Muscle layer of duodenum (tissue), 2 donors: ENCODE measurements around the gene SLC25A11.
"Not testable (repeated sequence)": the region's sequence is repeated elsewhere in the genome, so short reads cannot be mapped to it uniquely, and the experiment has no call there.

Experiments
- H3K27ac ChIP-seq: one replicate; pipeline ENCODE4 v1.7.0; 2013; ENCODE audit warnings: mild to moderate bottlenecking, low read length
- H3K27me3 ChIP-seq: one replicate; pipeline ENCODE4 v1.7.0; 2013; ENCODE audit warnings: low read depth, mild to moderate bottlenecking, control low read depth, low read length
- H3K36me3 ChIP-seq, 2 donors: one replicate each; pipeline ENCODE4 v1.7.0; 2013; ENCODE audit warnings: low read length in 2 of 2, control low read depth in 1 of 2, mild to moderate bottlenecking in 1 of 2; ENCODE audit not compliant: insufficient read depth in 2 of 2, control insufficient read depth in 1 of 2
- H3K4me1 ChIP-seq, 2 donors: one replicate each; pipeline ENCODE4 v1.7.0; 2013; ENCODE audit warnings: low read length in 2 of 2, mild to moderate bottlenecking in 2 of 2, control low read depth in 1 of 2, moderate library complexity in 1 of 2; ENCODE audit not compliant: insufficient read depth in 2 of 2, control insufficient read depth in 1 of 2
- H3K4me3 ChIP-seq, 2 donors: one replicate each; pipeline ENCODE4 v1.7.0; 2013; ENCODE audit warnings: low read length in 2 of 2, low read depth in 1 of 2, mild to moderate bottlenecking in 1 of 2
- H3K9me3 ChIP-seq, 2 donors: one replicate each; pipeline ENCODE4 v1.7.0; 2013; ENCODE audit warnings: low read length in 2 of 2, control low read depth in 1 of 2, mild to moderate bottlenecking in 1 of 2; ENCODE audit not compliant: control insufficient read depth in 1 of 2
- donor health status: healthy.

SLC25A11 gene

GRCh38 chr17:4931963-4932362, 7.9 kb downstream of the SLC25A11 start, which contains the start of gene GP1BA:
Gene GP1BA (plus strand): TSS chr17:4932277. CDS start chr17:4932605, 328 bp downstream.
- H3K27me3 ChIP-seq, result no peaks in the 10 kb centered on the region
- H3K27ac ChIP-seq, result no peak within 1 kb of the TSS
- peaks cover 0 to 9% of the 10 kb centered on the region in 2 donors for H3K4me1 ChIP-seq
- no peak within 1 kb of the TSS for H3K4me3 ChIP-seq
- H3K36me3 ChIP-seq, result peaks cover 5 to 14% of the 10 kb centered on the region in 2 donors
- H3K9me3 ChIP-seq, result no peaks in the 10 kb centered on the region

DNA sequence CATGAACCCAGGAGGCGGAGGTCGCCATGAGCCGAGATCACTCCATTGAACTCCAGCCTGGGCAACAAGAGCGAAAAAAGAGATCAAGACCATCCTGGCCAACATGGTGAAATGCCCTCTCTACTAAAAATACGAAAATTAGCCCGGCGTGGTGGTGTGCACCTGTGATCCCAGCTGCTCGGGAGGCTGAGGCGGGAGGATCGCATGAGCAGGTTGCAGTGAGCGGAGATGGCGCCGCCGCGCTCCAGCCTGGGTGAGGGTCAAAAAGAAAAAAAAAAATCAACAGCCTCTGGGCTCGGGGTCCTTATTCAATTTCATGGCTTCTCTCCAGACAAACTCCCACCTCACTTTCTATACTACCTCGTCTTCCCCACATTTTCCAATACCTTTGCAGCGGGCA, 11.0 kb downstream of the SLC25A11 start:
- Histone ChIP-seq H3K36me3 (no peaks in the 10 kb centered on the region), H3K4me3 (no peak overlapping the region), H3K4me1 (peaks cover 0 to under 1% of the 10 kb centered on the region in 2 donors), H3K9me3 (no peaks in the 10 kb centered on the region), H3K27me3 (no peaks in the 10 kb centered on the region), H3K27ac (no peak overlapping the region)

- H3K4me3 ChIP-seq, H3K27me3 ChIP-seq, H3K36me3 ChIP-seq, H3K27ac ChIP-seq, H3K4me1 ChIP-seq, H3K9me3 ChIP-seq: not testable (repeated sequence)
These were observed 13.1 kb downstream of the SLC25A11 start for GRCh38 chr17:4926577-4927335.

DNA sequence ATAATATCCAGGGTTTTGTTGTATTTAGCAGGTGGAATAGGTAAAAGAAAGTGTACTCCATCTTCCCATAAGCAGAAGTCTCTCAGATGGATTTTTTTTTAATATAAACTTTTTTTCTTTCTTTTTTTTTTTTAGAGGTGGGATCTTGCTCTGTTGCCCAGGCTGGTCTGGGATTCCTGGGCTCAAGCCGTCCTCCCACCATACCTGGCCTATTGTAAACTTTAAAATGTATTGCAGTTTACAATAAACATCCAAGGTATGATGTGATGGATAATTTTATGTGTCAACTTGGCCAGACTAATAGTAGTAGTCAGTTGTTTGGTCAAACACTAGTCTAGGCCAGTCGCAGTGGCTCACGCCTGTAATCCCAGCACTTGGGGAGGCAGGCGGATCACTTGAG, 18.5 kb downstream of the SLC25A11 start:
- no peak overlapping the region for H3K4me3 ChIP-seq
- H3K9me3 ChIP-seq, result no peaks in the 10 kb centered on the region
- no peaks in the 10 kb centered on the region for H3K36me3 ChIP-seq
- H3K4me1 ChIP-seq, result no peaks in the 10 kb centered on the region
- H3K27me3 ChIP-seq, result no peaks in the 10 kb centered on the region
- no peak overlapping the region for H3K27ac ChIP-seq

DNA sequence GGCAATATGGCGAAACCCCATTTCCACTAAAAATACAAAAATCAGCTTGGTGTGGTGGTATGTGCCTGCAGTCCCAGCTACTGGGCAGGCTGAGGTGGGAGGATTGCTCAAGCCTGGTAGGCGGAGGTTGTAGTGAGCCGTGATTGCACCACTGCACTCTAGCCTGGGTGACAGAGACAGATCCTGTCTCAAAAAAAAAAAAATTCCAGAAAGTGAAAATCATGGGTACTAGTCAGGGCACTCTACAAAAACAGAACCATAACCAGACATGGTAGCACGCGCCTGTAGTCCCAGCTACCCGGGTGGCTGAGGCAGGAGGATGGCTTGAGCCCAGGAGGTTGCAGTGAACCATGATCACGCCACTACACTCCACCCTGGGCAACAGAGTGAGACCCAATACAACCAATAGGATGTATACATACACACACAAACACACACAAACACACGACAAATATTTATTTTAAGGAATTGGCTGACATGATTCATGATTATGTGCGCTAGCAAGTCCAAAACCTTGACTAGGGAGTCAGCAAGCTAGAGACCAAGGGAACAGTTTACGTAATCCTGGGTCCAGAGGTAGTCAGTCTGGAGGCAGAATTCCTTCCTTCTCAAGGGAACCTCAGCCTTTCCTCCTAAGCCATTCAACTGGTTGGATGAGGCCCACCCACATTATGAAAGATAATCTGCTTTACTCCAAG, 19.3 kb downstream of the SLC25A11 start:
- Histone ChIP-seq H3K27me3 (no peaks in the 10 kb centered on the region), H3K9me3 (no peaks in the 10 kb centered on the region), H3K4me1 (no peaks in the 10 kb centered on the region), H3K4me3 (no peak overlapping the region), H3K36me3 (no peaks in the 10 kb centered on the region), H3K27ac (no peak overlapping the region)

- no peaks in the 10 kb centered on the region for H3K4me1 ChIP-seq
- no peak overlapping the region for H3K4me3 ChIP-seq
- H3K36me3 ChIP-seq, result no peaks in the 10 kb centered on the region
- no peaks in the 10 kb centered on the region for H3K9me3 ChIP-seq
- no peak overlapping the region for H3K27ac ChIP-seq
- H3K27me3 ChIP-seq, result no peaks in the 10 kb centered on the region
These were observed 20.3 kb downstream of the SLC25A11 start for GRCh38 chr17:4919511-4920047.

- not testable (repeated sequence) for H3K4me1 ChIP-seq, H3K4me3 ChIP-seq, H3K36me3 ChIP-seq, H3K9me3 ChIP-seq, H3K27me3 ChIP-seq, H3K27ac ChIP-seq
These were observed 25.3 kb downstream of the SLC25A11 start for GRCh38 chr17:4914551-4914950.

DNA sequence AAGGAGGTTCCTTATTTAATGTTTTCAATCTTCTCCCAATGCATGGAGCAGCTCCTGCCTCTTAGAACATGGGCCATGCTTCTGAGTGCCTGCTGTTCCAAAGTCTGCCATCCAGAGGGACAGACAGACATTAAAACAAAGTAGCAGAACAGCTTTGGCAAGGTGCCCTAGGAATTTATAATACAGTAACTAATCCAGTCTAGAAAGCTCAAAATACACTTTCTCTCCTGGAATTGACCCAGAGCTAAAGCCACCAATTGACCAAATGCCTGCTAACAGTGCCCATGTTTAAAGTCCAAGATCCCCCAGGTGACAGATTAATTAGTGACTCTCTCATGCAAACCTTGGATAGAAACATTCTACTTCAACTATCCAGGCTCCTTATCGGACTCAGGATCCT, 25.9 kb downstream of the SLC25A11 start:
- Histone ChIP-seq H3K27ac (no peak overlapping the region), H3K36me3 (no peaks in the 10 kb centered on the region), H3K4me3 (no peak overlapping the region), H3K9me3 (no peaks in the 10 kb centered on the region), H3K4me1 (no peaks in the 10 kb centered on the region), H3K27me3 (no peaks in the 10 kb centered on the region)

DNA sequence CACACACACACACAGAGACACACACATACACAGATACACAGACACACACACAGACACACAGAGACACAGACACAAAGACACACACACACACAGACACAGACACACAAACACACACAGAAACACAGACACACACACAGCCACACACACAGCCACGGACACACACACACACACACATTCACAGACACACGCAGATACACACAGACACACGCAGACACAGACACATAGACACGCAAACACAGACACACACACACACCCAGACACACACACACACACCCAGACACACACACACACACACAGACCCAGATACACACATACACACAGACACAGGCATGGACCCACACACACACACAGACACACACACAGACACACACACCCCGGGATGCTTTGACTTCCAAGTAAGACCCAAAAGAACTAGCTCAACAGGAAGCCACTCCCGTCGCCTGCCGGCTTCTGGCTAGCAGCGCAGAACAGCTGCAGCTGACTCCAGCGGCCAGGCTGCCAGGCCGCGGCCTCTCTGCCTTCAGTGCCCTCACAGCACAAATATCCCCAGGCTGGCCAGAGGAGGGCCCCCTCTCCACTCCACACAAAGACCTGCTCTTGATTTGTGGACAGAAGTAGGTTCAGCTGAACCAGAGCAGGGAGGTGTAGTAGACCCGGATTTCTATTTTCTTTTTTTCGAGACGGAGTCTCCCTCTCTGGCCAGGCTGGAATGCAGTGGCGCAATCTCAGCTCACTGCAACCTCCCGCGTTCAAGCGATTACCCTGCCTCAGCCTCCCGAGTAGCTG, 30.9 kb downstream of the SLC25A11 start:
- H3K4me1 ChIP-seq, result peaks cover 0 to 6% of the 10 kb centered on the region in 2 donors
- no peak overlapping the region for H3K4me3 ChIP-seq
- peak overlapping the region; percentile 39 for H3K27ac ChIP-seq
- no peaks in the 10 kb centered on the region for H3K9me3 ChIP-seq
- no peaks in the 10 kb centered on the region for H3K36me3 ChIP-seq
- H3K27me3 ChIP-seq, result no peaks in the 10 kb centered on the region

DNA sequence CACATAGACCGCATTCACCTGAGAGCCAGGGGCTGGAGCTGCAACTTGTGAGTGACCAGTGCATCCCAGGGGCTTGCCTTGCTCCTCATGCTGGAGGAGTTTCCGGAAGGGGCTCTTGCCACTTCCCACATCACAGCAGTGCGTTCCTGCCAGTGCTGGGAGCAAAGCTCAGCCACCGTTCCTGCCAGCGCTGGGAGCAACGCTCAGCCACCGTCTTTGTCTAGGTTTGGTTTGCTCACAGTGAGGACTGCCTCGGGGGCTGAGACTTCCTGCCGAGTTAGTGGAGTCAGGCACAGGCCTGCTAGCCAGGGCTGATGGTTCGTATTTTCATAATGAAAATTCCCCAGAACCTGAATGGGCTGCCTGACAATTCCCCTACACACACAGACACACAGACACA, 31.5 kb downstream of the SLC25A11 start:
- no peaks in the 10 kb centered on the region for H3K36me3 ChIP-seq
- H3K27me3 ChIP-seq, result no peaks in the 10 kb centered on the region
- H3K27ac ChIP-seq, result peak overlapping the region; percentile 39
- peaks cover 0 to 6% of the 10 kb centered on the region in 2 donors for H3K4me1 ChIP-seq
- no peak overlapping the region for H3K4me3 ChIP-seq
- H3K9me3 ChIP-seq, result no peaks in the 10 kb centered on the region

DNA sequence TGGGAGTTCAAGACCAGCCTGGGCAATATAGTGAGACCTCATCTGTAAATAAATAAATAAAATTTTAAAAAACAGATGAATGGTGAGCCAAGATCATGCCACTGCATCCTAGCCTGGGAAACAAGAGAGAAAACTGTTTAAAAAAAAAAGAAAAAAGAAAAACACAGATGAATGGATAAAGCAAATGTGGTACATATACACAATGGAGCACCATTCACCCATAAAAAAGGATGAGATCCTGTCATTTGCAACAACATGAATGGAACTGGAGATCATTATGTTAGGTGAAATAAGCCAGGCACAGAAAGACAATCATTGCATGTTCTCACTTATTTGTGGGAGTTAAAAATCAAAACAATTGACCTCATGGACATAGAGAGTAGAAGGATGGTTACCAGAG, 33.2 kb downstream of the SLC25A11 start:
- not testable (repeated sequence) for H3K4me1 ChIP-seq, H3K4me3 ChIP-seq, H3K9me3 ChIP-seq, H3K27me3 ChIP-seq, H3K27ac ChIP-seq, H3K36me3 ChIP-seq
